Measurements from ENCODE around the gene ABL2. TPM values are rescaled to one million over a fixed set of nuclear protein-coding genes. Genes with fewer than 3 reads are reported as not detected.

ABL2 gene
- total and polyA plus RNA-seq, 2 donors (not counting 1 experiment from before 2014, with no cell fraction given), result 2.6 to 20.0 TPM

- no peak overlapping the region for H3K4me3 Mint-ChIP-seq
- no peak overlapping the region for H3K4me3 ChIP-seq (ENCODE audit: control extremely low read depth in 1 of 5, extremely low read depth in 1 of 5, insufficient read depth in 1 of 5, low read depth in 2 of 5, low read length in 4 of 5)
- peaks cover 4 to 5% of the 10 kb centered on the region in 2 donors for H3K4me1 ChIP-seq (ENCODE audit: control insufficient read depth in 2 of 2, insufficient read depth in 2 of 2, low read length in 2 of 2)
- no peak overlapping the region for H3K27ac ChIP-seq (ENCODE audit: low read length in 2 of 2)
- CTCF ChIA-PET, result no interaction called here
- H3K27me3 Mint-ChIP-seq, result no peaks in the 10 kb centered on the region
- H3K4me1 Mint-ChIP-seq, result peaks cover 20% of the 10 kb centered on the region
- no peak overlapping the region for H3K4me2 ChIP-seq (replicated peaks; ENCODE audit: low read depth, low read length, poor library complexity, severe bottlenecking)
- no peak for TF ChIP-seq CTCF (IDR thresholded peaks at IDR 0.05)
- TF ChIP-seq EZH2 (IDR thresholded peaks at IDR 0.05; ENCODE audit: borderline replicate concordance, insufficient read depth, low read depth, low read length, poor library complexity, severe bottlenecking), result no peak
- no peak overlapping the region for H3K9ac ChIP-seq (ENCODE audit: low read length)
- ATAC-seq (ENCODE audit: low read depth), result no peak
- POLR2A ChIA-PET, result no interaction called here
- no peaks in the 10 kb centered on the region for H3K36me3 ChIP-seq (replicated peaks in 1 of 2; ENCODE audit: control extremely low read depth in 1 of 2, control insufficient read depth in 1 of 2, extremely low read depth in 1 of 2, insufficient read depth in 2 of 2, low read length in 1 of 2)
- H4K20me1 ChIP-seq (ENCODE audit: control insufficient read depth, insufficient read depth, low read length, poor library complexity, severe bottlenecking), result peaks cover 4% of the 10 kb centered on the region
- intact Hi-C loops (cut with micrococcal nuclease), result no loop called here
- no peaks in the 10 kb centered on the region for H3K9me3 Mint-ChIP-seq (ENCODE audit: insufficient read depth)
- no peaks in the 10 kb centered on the region for H3K27me3 ChIP-seq (replicated peaks in 1 of 4; ENCODE audit: control extremely low read depth in 1 of 4, control insufficient read depth in 3 of 4, insufficient read depth in 4 of 4, low read length in 3 of 4)
- no peak overlapping the region for H2AFZ ChIP-seq (ENCODE audit: insufficient read depth, low read depth, low read length, poor library complexity, severe bottlenecking)
- peaks cover 25% of the 10 kb centered on the region for H3K79me2 ChIP-seq (ENCODE audit: control insufficient read depth, insufficient read depth, low read length)
- no peak overlapping the region for H3K27ac Mint-ChIP-seq
- no peak for DNase-seq
- H3K9me3 ChIP-seq (ENCODE audit: control extremely low read depth in 1 of 3, control insufficient read depth in 2 of 3, insufficient read depth in 1 of 3, low read length in 2 of 3), result no peaks in the 10 kb centered on the region
Observed at GRCh38 chr1:179187043-179187442, 42.4 kb downstream of the ABL2 start.

GRCh38 chr1:179184403-179184802 is 45.1 kb downstream of the ABL2 start:
- H3K27ac Mint-ChIP-seq, result no peak overlapping the region
- H3K4me2 ChIP-seq (replicated peaks; ENCODE audit: low read depth, low read length, poor library complexity, severe bottlenecking), result no peak overlapping the region
- no peaks in the 10 kb centered on the region for H3K27me3 Mint-ChIP-seq
- no CpG with 5 or more reads among the region's 1 CpG for WGBS (ENCODE audit: insufficient coverage)
- H3K27me3 ChIP-seq (replicated peaks in 1 of 4; ENCODE audit: control extremely low read depth in 1 of 4, control insufficient read depth in 3 of 4, insufficient read depth in 4 of 4, low read length in 3 of 4), result no peaks in the 10 kb centered on the region
- no peak for TF ChIP-seq EZH2 (IDR thresholded peaks at IDR 0.05; ENCODE audit: borderline replicate concordance, insufficient read depth, low read depth, low read length, poor library complexity, severe bottlenecking)
- TF ChIP-seq CTCF (IDR thresholded peaks at IDR 0.05), result no peak
- H3K36me3 ChIP-seq (replicated peaks in 1 of 2; ENCODE audit: control extremely low read depth in 1 of 2, control insufficient read depth in 1 of 2, extremely low read depth in 1 of 2, insufficient read depth in 2 of 2, low read length in 1 of 2), result no peaks in the 10 kb centered on the region
- H4K20me1 ChIP-seq (ENCODE audit: control insufficient read depth, insufficient read depth, low read length, poor library complexity, severe bottlenecking), result peaks cover 4% of the 10 kb centered on the region
- peaks cover 15% of the 10 kb centered on the region for H3K4me1 Mint-ChIP-seq
- intact Hi-C loops (cut with micrococcal nuclease), result no loop called here
- H3K4me3 ChIP-seq (ENCODE audit: control extremely low read depth in 1 of 5, extremely low read depth in 1 of 5, insufficient read depth in 1 of 5, low read depth in 2 of 5, low read length in 4 of 5), result no peak overlapping the region
- no peak overlapping the region for H3K9ac ChIP-seq (ENCODE audit: low read length)
- POLR2A ChIA-PET, result no interaction called here
- ATAC-seq (ENCODE audit: low read depth), result no peak
- H3K79me2 ChIP-seq (ENCODE audit: control insufficient read depth, insufficient read depth, low read length), result peaks cover 16% of the 10 kb centered on the region
- no peak for DNase-seq
- H3K4me3 Mint-ChIP-seq, result no peak overlapping the region
- no peaks in the 10 kb centered on the region for H3K4me1 ChIP-seq (ENCODE audit: control insufficient read depth in 2 of 2, insufficient read depth in 2 of 2, low read length in 2 of 2)
- no peak overlapping the region for H2AFZ ChIP-seq (ENCODE audit: insufficient read depth, low read depth, low read length, poor library complexity, severe bottlenecking)
- H3K9me3 ChIP-seq (ENCODE audit: control extremely low read depth in 1 of 3, control insufficient read depth in 2 of 3, insufficient read depth in 1 of 3, low read length in 2 of 3), result no peaks in the 10 kb centered on the region
- no peak overlapping the region for H3K27ac ChIP-seq (ENCODE audit: low read length in 2 of 2)
- CTCF ChIA-PET, result no interaction called here
- H3K9me3 Mint-ChIP-seq (ENCODE audit: insufficient read depth), result no peaks in the 10 kb centered on the region

Data from B cell (primary cell).